GM12872 (cell line): Measurements from ENCODE around the gene TACC2.

Source experiments
- CTCF ChIP-seq: IDR thresholded peaks from 3 replicates; pipeline ENCODE4 v1.5.1; 2011; ENCODE audit warnings: low read depth, mild to moderate bottlenecking, low read length, moderate library complexity; ENCODE audit not compliant: insufficient read depth

Gene TACC2

DNA sequence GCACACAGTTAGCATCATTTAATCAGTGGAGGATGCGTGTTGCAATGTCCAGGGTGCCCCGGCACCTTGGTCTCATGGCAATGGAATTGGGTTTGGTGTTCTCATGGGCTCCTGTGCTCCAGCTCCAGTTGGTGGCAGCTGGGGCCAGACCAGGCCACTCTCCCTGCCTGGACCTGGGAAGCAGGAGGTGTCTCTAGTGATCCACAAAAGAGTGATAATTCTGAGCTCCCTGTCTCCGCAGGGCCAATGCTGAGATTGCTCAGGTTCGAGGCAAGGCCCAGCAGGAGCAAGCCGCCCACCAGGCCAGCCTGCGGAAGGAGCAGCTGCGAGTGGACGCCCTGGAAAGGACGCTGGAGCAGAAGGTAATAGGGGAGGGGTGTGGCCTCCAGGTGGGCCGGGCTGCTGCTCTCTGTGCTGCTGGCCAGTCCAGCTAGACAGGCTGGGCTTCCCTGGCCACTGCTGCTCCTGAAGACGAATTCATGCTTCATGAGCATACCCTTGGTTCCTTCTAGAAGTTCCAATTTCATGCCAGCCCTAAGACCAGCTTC lies 260.4 kb downstream of the TACC2 start:
- no peak for TF ChIP-seq CTCF

DNA sequence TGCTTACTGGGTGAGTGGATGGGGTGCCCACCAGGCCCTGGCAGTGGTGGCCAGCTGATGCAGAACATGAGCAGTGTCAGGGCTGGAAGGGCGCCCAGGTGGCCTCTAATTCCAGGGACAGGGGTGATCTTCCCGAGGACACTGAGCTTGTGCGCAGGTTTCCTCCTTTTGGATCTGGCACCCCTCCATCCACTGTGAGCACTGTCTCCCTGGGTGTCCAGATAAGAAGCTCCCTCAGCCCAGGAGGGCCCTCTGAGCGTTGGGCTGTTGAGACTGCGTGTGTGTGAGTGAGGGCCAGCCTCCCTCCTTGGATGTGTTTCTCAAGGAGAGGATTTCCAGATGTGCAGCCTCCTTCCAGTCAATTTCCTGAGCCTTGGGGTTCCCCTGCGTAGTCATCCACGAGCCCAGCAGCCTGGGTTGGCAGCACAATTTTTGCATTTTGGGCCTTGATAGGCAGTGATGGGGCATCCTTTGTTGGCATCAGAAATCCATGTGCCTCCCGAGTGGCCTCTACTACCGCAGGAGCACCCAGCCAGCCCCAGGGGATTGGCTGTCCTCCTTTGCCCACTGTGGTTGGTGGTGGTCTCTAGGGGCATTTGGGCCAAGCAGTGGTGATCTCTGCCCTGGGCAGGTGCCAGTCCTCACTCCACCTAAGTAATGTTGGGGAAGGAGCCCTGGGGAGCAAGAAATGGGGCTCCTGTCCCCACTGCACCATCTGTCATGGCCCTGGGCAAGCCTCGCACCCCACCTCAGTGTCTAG lies 261.2 kb downstream of the TACC2 start:
- no peak for TF ChIP-seq CTCF

- TF ChIP-seq CTCF = no peak
Observed at GRCh38 chr10:122251459-122252255, 262.7 kb downstream of the TACC2 start.

GRCh38 chr10:122252805-122253204 lies 263.8 kb downstream of the TACC2 start:
- no peak for TF ChIP-seq CTCF

- TF ChIP-seq CTCF = no peak
Observed at GRCh38 chr10:122253605-122254004, 264.6 kb downstream of the TACC2 start.

GRCh38 chr10:122254831-122255230 lies 265.9 kb downstream of the TACC2 start:
- no peak for TF ChIP-seq CTCF

- TF ChIP-seq CTCF = no peak
Observed at GRCh38 chr10:122255509-122256301, 266.7 kb downstream of the TACC2 start.
